Endodermal cell (in vitro differentiated cells): ENCODE data around the gene PMEPA1. TPM values are rescaled to one million over a fixed set of nuclear protein-coding genes. Genes with fewer than 3 reads are reported as not detected.

Experiments
- DNase-seq: peaks from one replicate; pipeline ENCODE4 v3.0.0-alpha.2; 2017
- H3K27ac ChIP-seq: 2 replicates; pipeline ENCODE4 v1.5.1; 2013; ENCODE audit warnings: mild to moderate bottlenecking, low read depth, low read length, moderate library complexity
- H3K27me3 ChIP-seq: 2 replicates; pipeline ENCODE4 v1.6.1; 2013; ENCODE audit warnings: mild to moderate bottlenecking, low read length, moderate library complexity; ENCODE audit not compliant: insufficient read depth, control insufficient read depth, poor library complexity, severe bottlenecking
- H3K36me3 ChIP-seq: 2 replicates; pipeline ENCODE4 v1.7.0; 2013; ENCODE audit warnings: mild to moderate bottlenecking, low read length, moderate library complexity; ENCODE audit not compliant: control insufficient read depth, insufficient read depth
- H3K4me1 ChIP-seq: one replicate; pipeline ENCODE4 v1.7.0; 2013; ENCODE audit warnings: low read length; ENCODE audit not compliant: control insufficient read depth, insufficient read depth
- H3K4me3 ChIP-seq: 2 replicates; pipeline ENCODE4 v1.5.1; 2013; ENCODE audit warnings: mild to moderate bottlenecking, low read length, moderate library complexity
- H3K9ac ChIP-seq: 2 replicates; pipeline ENCODE4 v1.6.1; 2013; ENCODE audit warnings: mild to moderate bottlenecking, low read length, moderate library complexity; ENCODE audit not compliant: poor library complexity, severe bottlenecking; ENCODE audit errors: extremely low read depth
- H3K9me3 ChIP-seq: 2 replicates; pipeline ENCODE4 v1.6.1; 2013; ENCODE audit warnings: mild to moderate bottlenecking, low read length, moderate library complexity; ENCODE audit not compliant: control insufficient read depth
- H3K27ac Mint-ChIP-seq: 2 replicates; pipeline ENCODE4 v1.8.0; 2020; ENCODE audit warnings: mixed read lengths
- H3K27me3 Mint-ChIP-seq: 2 replicates; pipeline ENCODE4 v1.8.0; 2021; ENCODE audit warnings: mild to moderate bottlenecking, mixed read lengths; ENCODE audit not compliant: insufficient read depth
- H3K36me3 Mint-ChIP-seq: 2 replicates; pipeline ENCODE4 v1.8.0; 2020; ENCODE audit warnings: low read depth, mixed read lengths
- H3K4me1 Mint-ChIP-seq: 2 replicates; pipeline ENCODE4 v1.8.0; 2020; ENCODE audit warnings: mixed read lengths
- H3K4me3 Mint-ChIP-seq: 2 replicates; pipeline ENCODE4 v1.8.0; 2020; ENCODE audit warnings: mild to moderate bottlenecking, moderate library complexity, mixed read lengths
- H3K9me3 Mint-ChIP-seq: 2 replicates; pipeline ENCODE4 v1.8.0; 2020; ENCODE audit warnings: mild to moderate bottlenecking, mixed read lengths
- WGBS, 2 experiments: methylation state at CpG; one replicate each; pipeline versions ENCODE4 v1.1.5 to v1.1.7; 2013; ENCODE audit warnings: missing lambda C conversion rate in 2 of 2, mixed read lengths in 1 of 2; ENCODE audit not compliant: insufficient coverage in 1 of 2, insufficient read length in 1 of 2; 5-methylcytosine and 5-hydroxymethylcytosine counted together
- total RNA-seq, 2 donors: library from RNA; stranded (reverse); fragmentation: NEBNext Ultra II Directional in 1 of 2; extraction: Animal tissue kit (Norgen Biotek cat#: 25700) in 1 of 2; gene quantifications; 2 replicates in 1 of 2; 3 replicates in 1 of 2; pipeline ENCODE4 v1.2.1, GENCODE V29; 2021
- TF ChIP-seq, protein P1 (sequence below): fragments of 200-600 bp; sonication (generic); conservative IDR thresholded peaks from 2 replicates; pipeline ENCODE4 v1.5.0; 2021; ENCODE audit warnings: antibody characterized with exemption, mild to moderate bottlenecking

The PMEPA1 gene
- total RNA-seq, 2 donors from 2014 or later = 18.8 to 37.4 TPM

DNA sequence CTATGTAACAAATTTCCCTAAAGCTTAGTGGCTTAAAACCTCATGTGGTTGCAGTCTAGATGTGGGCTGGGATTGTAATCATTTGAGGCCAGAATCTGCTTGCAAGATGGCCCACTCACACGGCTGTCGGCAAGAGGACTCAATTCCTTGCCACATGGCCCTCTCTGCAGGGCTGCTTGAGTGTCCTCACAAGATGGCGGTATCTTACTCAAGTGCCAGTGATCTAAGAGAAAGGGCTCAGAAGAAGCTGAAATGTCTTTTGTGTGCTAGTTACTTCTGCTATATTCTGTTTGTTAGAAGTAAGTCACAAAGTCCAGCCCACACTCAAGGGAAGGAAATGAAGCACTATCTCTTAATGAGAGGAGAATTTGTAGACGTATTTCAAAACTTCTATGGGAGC is 47.1 kb upstream of the PMEPA1 start:
- Histone ChIP-seq H3K4me1 (no peaks in the 10 kb centered on the region), H3K36me3 (no peaks in the 10 kb centered on the region), H3K9me3 (peaks cover 4% of the 10 kb centered on the region), H3K9ac (no peak overlapping the region), H3K27me3 (no peaks in the 10 kb centered on the region), H3K27ac (no peak overlapping the region), H3K4me3 (no peak overlapping the region)
- H3K9me3 Mint-ChIP-seq = peaks cover 6% of the 10 kb centered on the region
- peak; percentile 15 for DNase-seq
- WGBS, 2 experiments = 95 to 96% methylated on average over 4 of the region's 4 CpGs
- H3K27me3 Mint-ChIP-seq = peaks cover 29% of the 10 kb centered on the region
- H3K36me3 Mint-ChIP-seq = no peaks in the 10 kb centered on the region
- H3K4me3 Mint-ChIP-seq = no peak overlapping the region
- no peak overlapping the region for H3K27ac Mint-ChIP-seq
- no peaks in the 10 kb centered on the region for H3K4me1 Mint-ChIP-seq
- TF ChIP-seq, protein P1, sequence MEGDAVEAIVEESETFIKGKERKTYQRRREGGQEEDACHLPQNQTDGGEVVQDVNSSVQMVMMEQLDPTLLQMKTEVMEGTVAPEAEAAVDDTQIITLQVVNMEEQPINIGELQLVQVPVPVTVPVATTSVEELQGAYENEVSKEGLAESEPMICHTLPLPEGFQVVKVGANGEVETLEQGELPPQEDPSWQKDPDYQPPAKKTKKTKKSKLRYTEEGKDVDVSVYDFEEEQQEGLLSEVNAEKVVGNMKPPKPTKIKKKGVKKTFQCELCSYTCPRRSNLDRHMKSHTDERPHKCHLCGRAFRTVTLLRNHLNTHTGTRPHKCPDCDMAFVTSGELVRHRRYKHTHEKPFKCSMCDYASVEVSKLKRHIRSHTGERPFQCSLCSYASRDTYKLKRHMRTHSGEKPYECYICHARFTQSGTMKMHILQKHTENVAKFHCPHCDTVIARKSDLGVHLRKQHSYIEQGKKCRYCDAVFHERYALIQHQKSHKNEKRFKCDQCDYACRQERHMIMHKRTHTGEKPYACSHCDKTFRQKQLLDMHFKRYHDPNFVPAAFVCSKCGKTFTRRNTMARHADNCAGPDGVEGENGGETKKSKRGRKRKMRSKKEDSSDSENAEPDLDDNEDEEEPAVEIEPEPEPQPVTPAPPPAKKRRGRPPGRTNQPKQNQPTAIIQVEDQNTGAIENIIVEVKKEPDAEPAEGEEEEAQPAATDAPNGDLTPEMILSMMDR = no peak

DNA sequence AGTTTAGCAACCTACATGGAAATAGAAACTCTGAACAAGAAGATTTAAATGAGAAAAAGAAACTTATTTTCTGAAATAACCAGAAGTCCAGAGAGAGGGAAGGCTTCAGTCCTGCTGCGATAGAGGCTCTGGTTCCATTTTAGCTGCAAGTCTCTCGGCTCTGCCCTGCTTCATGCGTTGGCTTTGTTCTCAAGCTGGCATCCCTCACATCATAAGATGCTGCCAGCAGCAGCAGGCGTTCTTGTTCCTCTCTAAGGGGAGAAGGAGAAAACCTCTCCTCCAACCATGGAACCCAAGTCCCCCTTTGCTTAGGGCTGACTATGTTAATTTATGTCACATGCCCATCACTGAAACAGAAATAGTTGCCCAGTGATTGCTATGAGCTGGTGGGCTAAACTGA is 46.4 kb upstream of the PMEPA1 start:
- Histone ChIP-seq H3K9ac (no peak overlapping the region), H3K27me3 (peaks cover 3% of the 10 kb centered on the region), H3K9me3 (peaks cover 4% of the 10 kb centered on the region), H3K27ac (no peak overlapping the region), H3K36me3 (no peaks in the 10 kb centered on the region), H3K4me1 (no peaks in the 10 kb centered on the region), H3K4me3 (no peak overlapping the region)
- 90 to 100% methylated on average over 2 to 4 of the region's 4 CpGs for WGBS, 2 experiments
- peaks cover 6% of the 10 kb centered on the region for H3K9me3 Mint-ChIP-seq
- H3K27me3 Mint-ChIP-seq = peaks cover 31% of the 10 kb centered on the region
- no peaks in the 10 kb centered on the region for H3K36me3 Mint-ChIP-seq
- TF ChIP-seq, protein P1 = no peak
- H3K27ac Mint-ChIP-seq = no peak overlapping the region
- no peak overlapping the region for H3K4me3 Mint-ChIP-seq
- H3K4me1 Mint-ChIP-seq = no peaks in the 10 kb centered on the region
- DNase-seq = no peak

DNA sequence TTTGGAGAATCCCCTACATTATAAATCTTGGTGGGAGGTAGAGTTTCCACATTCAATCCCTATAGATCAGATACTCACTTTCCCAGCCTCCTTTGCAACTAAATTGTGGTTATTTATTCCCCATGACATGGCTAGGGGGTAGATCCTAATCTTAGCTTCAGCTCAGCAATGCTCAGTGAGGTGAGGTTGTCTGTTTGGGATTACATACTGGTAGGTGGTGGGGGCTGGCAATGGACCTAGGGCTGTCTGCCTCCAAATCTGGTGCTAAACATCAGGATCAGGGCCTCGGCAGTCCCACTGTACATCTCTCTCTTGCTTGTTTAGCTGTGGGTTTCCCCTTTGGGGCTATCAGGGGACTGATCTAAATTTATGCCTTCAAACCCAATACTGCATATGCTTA is 45.8 kb upstream of the PMEPA1 start:
- H3K9me3 Mint-ChIP-seq = peaks cover 6% of the 10 kb centered on the region
- no peak overlapping the region for H3K9ac ChIP-seq
- H3K4me1 ChIP-seq = no peaks in the 10 kb centered on the region
- TF ChIP-seq, protein P1 = no peak
- H3K27ac ChIP-seq = no peak overlapping the region
- H3K4me1 Mint-ChIP-seq = no peaks in the 10 kb centered on the region
- WGBS, 2 experiments = 69% methylated on average over 1 of the region's 1 CpG; no CpG with 5 or more reads in 1 of the 2 experiments
- H3K27ac Mint-ChIP-seq = no peak overlapping the region
- no peaks in the 10 kb centered on the region for H3K36me3 Mint-ChIP-seq
- H3K27me3 ChIP-seq = peaks cover 6% of the 10 kb centered on the region
- H3K36me3 ChIP-seq = no peaks in the 10 kb centered on the region
- peaks cover 4% of the 10 kb centered on the region for H3K9me3 ChIP-seq
- H3K4me3 Mint-ChIP-seq = no peak overlapping the region
- DNase-seq = no peak
- H3K4me3 ChIP-seq = no peak overlapping the region
- H3K27me3 Mint-ChIP-seq = peaks cover 28% of the 10 kb centered on the region
